ENCODE measurements around the gene ZNF883. TPM values are rescaled to one million over a fixed set of nuclear protein-coding genes. Genes with fewer than 3 reads are reported as not detected.

Gene ZNF883
- total RNA-seq, 1 donor from 2014 or later: 3.3 TPM

- H3K4me1 Mint-ChIP-seq (ENCODE audit: low read depth): no peaks in the 10 kb centered on the region
- H3K9me3 Mint-ChIP-seq (ENCODE audit: low read depth): peaks cover 80% of the 10 kb centered on the region
- TF ChIP-seq CTCF (IDR thresholded peaks at IDR 0.05): no peak
- H3K4me3 Mint-ChIP-seq (ENCODE audit: unreplicated experiment): no peak overlapping the region
- H3K27ac Mint-ChIP-seq (ENCODE audit: unreplicated experiment): no peak overlapping the region
- peaks cover 75% of the 10 kb centered on the region for H3K36me3 Mint-ChIP-seq (ENCODE audit: low read depth)
- no peak for DNase-seq (ENCODE audit: low spot score)
- H3K27me3 Mint-ChIP-seq (ENCODE audit: low read depth): no peaks in the 10 kb centered on the region
Measured at GRCh38 chr9:113042884-113043657, 31.1 kb upstream of the ZNF883 start.

GRCh38 chr9:113026200-113026599, 14.2 kb upstream of the ZNF883 start:
- no peak for TF ChIP-seq CTCF (IDR thresholded peaks at IDR 0.05)
- Mint-ChIP-seq H3K9me3 (ENCODE audit: low read depth) (peaks cover 59% of the 10 kb centered on the region), H3K36me3 (ENCODE audit: low read depth) (peaks cover 2% of the 10 kb centered on the region), H3K4me3 (ENCODE audit: unreplicated experiment) (no peak overlapping the region), H3K4me1 (ENCODE audit: low read depth) (no peaks in the 10 kb centered on the region), H3K27me3 (ENCODE audit: low read depth) (no peaks in the 10 kb centered on the region), H3K27ac (ENCODE audit: unreplicated experiment) (no peak overlapping the region)
- DNase-seq (ENCODE audit: low spot score): no peak

GRCh38 chr9:113018247-113018646, 6.3 kb upstream of the ZNF883 start:
- TF ChIP-seq CTCF (IDR thresholded peaks at IDR 0.05): no peak
- H3K36me3 Mint-ChIP-seq (ENCODE audit: low read depth): peaks cover 4% of the 10 kb centered on the region
- no peaks in the 10 kb centered on the region for H3K4me1 Mint-ChIP-seq (ENCODE audit: low read depth)
- no peak overlapping the region for H3K27ac Mint-ChIP-seq (ENCODE audit: unreplicated experiment)
- H3K27me3 Mint-ChIP-seq (ENCODE audit: low read depth): no peaks in the 10 kb centered on the region
- DNase-seq (ENCODE audit: low spot score): no peak
- H3K9me3 Mint-ChIP-seq (ENCODE audit: low read depth): peaks cover 65% of the 10 kb centered on the region
- H3K4me3 Mint-ChIP-seq (ENCODE audit: unreplicated experiment): no peak overlapping the region

- Mint-ChIP-seq H3K27me3 (ENCODE audit: low read depth) (no peaks in the 10 kb centered on the region), H3K27ac (ENCODE audit: unreplicated experiment) (no peak overlapping the region)
- TF ChIP-seq CTCF (IDR thresholded peaks at IDR 0.05): no peak
Measured at GRCh38 chr9:113012492-113012891, 500 bp upstream of the ZNF883 start.

GRCh38 chr9:113005777-113006176, 6.2 kb downstream of the ZNF883 start:
- H3K27me3 Mint-ChIP-seq (ENCODE audit: low read depth): no peaks in the 10 kb centered on the region
- no peak overlapping the region for H3K4me3 Mint-ChIP-seq (ENCODE audit: unreplicated experiment)
- H3K9me3 Mint-ChIP-seq (ENCODE audit: low read depth): peaks cover 63% of the 10 kb centered on the region
- no peaks in the 10 kb centered on the region for H3K4me1 Mint-ChIP-seq (ENCODE audit: low read depth)
- no peak overlapping the region for H3K27ac Mint-ChIP-seq (ENCODE audit: unreplicated experiment)
- no peak for TF ChIP-seq CTCF (IDR thresholded peaks at IDR 0.05)
- peaks cover 46% of the 10 kb centered on the region for H3K36me3 Mint-ChIP-seq (ENCODE audit: low read depth)
- DNase-seq (ENCODE audit: low spot score): no peak

More at GRCh38 chr9:113012492-113012891, 500 bp upstream of the ZNF883 start:
- Mint-ChIP-seq H3K4me1 (ENCODE audit: low read depth) (peaks cover 11% of the 10 kb centered on the region), H3K9me3 (ENCODE audit: low read depth) (peaks cover 56% of the 10 kb centered on the region), H3K36me3 (ENCODE audit: low read depth) (peaks cover 9% of the 10 kb centered on the region), H3K4me3 (ENCODE audit: unreplicated experiment) (peak overlapping the region; percentile 86)
- DNase-seq (ENCODE audit: low spot score): no peak
